Suppressor macrophage treated with lipopolysaccharide for 1 hour (primary cell): Measurements from ENCODE around the gene GFPT1.
A peak's percentile ranks its signal among the peaks of the same experiment; 100 is the strongest.
"Not testable (repeated sequence)": the region's sequence is repeated elsewhere in the genome, so short reads cannot be mapped to it uniquely, and the experiment has no call there.

ENCODE experiments used
- DNase-seq, 3 donors: peaks; one replicate each; pipeline ENCODE4 v3.0.0-alpha.2; 2020 to 2022

The GFPT1 gene

DNA sequence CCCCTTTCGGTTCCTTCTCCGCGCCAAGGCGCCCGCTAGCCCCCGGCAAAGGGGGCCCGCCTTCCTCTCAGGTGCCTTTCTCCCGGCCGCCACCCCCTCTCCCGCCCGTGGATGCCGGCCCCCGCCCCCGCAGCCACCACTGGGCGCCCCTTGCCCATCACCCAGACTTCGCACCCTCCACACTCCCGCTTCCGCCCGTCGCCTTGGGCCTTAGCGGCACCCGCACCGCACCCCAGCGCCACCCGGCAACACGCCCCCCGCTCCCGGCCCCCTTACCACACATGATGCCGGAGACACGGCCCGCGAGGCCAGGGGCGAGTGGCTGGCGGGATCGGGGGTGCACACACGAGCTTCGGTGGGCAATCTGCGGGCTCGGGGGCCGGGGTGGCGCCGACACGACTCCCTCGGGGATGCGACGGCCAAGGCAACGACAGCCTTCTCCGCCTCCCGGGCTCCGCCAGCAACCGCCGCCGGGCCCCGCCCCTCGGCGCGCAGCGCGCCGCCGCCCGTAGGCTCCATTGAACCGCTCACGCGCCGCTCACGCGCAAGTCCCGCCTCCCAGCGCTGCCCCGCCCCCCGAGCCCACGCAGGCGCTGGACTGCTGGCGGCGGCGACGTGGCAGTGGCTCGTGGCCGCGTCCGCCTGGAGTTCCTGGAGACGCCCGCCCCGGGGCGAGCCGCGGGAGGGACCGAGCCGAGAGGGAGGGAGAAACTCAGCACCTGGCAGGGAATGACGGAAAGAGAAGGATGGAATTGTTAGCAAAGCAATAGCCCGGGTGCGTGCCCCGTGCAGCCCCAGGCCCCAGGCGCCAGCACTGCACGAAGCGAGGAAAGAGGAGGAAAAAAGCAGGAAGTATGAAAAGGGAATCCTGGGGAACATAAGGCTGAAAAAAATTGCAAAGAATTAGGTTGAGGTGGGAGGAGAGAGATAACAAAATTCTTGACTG is at the start of gene GFPT1:
Gene GFPT1 (minus strand): TSS at position 439 of the 946 bp plus-strand sequence. CDS start 156 bp downstream, at position 283.
- peak; percentile 96 to 99 (median 98) for DNase-seq

DNA sequence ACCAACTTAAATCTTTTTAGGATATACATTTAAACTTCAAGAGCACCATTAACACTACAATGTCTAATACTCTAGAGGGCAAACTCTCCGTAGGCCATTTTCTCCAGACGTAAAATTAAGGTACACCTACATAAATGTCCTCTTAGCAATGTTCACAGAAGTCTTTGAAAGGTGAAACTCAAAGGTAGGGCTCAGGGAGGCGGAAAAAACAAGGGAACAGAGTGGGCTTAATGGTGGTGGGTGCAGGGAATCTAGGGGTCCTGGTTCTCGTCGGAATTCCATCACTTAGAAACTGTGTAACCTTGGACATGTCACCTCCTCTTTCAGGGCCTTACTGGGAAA is 49.5 kb upstream of the GFPT1 start:
- no peak for DNase-seq

DNA sequence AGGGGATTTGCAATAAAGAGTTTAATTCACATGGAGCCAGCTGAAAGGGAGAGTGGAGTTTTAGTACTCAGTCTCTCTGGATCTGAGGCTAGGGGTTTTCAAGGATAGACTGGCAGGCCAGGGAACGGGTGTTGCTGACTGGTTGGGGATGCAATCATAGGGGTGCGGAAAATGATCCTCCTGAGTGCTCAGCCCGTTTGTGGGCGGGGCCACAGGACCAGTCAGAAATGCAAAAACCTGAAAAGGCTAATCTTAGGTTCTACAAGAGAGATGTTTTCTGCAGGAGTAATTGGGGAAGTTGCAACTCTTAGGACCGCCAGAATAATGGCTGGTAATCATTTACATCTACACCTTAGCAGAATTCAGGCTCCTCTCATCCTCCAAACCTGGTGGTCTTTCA is 47.7 kb upstream of the GFPT1 start:
- no peak for DNase-seq

DNA sequence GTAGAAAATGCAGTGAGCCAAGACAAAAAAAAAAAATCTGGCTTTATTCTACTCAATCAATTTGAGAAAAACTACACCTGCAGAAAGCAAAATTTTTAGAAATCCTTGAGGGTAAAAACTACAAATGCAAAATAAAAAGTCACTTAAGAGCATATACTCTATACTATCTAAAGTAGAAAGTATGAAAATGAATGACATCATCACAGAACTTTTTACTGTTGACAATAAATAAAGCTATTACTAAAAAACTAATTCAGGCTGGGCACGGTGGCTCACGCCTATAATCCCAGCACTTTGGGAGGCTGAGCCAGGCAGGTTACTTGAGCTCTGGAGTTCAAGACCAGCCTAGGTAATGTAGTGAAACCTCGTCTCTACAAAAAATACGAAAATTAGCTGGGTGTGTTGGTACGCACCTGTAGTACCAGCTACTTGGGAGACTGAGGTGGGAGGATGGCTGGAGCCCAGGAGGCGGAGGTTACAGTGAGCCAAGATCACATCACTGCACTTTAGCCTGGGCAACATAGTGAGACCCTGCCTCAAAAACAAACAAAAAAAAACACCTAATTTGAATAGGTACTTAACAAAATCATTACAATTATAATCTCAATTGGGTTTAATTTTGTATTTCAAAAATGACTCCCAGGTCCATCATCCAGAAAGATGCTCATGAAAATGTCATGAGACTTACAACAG is 42.6 kb upstream of the GFPT1 start:
- no peak for DNase-seq

DNA sequence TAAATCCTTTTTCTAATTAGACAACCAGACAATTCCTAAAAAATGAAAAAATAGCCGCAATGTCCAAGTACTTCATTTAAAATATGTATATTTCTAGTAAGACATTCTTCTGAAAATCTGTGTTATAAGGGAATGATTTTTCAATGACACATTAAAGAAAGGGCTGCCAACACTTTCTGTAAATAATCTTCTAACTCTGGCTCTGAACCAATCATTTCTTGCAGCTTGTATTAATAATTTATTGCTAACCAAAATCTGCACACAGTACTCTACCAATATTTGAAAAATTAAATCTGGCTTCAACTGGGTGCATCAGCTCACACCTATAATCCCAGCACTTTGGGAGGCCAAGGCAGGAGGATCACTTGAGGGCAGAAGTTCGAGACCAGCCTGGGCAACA is 42.0 kb upstream of the GFPT1 start:
- no peak for DNase-seq

DNA sequence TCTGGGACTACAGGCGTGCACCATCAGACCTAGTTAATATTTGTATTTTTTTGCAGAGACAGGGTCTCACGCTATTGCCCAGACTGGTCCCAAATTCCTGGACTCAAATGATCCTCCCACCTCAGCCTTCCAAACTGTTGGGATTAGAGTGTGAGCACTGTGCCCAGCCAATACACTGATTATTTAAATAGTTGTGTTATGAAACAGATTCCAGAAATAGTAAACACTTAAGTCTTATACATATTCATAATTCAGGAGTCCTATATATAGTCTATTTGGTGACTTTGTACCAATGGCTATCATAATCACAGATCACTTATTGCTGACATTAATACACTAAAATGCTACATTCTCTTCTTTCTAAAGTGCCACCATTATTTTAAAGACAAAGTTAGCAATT is 37.4 kb upstream of the GFPT1 start:
- DNase-seq: no peak

DNA sequence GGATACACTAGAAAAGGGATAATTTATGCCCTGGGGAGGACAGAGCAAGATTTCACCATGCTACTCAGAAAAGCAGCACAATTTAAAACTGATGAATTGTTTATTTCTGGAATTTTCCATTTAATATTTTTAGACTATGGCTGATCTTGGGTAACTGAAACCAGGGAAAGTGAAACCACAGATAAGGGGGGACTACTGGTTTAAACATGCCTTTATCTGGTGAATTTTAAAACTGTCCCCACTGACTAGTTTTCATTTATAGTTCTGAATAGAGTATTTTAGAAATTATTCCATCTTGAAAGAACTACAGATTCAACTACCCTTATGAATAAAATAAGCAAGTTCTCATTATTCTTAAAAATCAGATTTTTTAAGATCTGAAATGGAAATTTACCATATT is 35.2 kb upstream of the GFPT1 start:
- no peak for DNase-seq

DNA sequence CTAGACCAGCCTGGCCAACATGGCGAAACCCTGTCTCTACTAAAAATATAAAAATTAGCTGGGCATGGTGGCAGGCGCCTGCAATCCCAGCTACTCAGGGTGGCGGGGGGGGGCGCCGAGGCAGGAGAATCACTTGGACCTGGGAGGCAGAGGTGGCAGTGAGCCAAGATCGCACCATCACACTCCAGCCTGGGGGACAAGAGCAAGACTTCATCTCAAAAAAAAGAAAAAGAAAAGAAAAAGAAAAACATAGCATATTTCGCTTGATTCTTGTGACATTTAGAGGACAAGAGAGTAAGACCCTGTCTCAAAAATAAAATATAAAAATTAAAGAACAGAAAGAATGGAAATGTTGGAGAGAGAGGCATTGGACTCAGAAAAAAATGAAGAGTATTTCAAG is 32.1 kb upstream of the GFPT1 start:
- not testable (repeated sequence) for DNase-seq

DNA sequence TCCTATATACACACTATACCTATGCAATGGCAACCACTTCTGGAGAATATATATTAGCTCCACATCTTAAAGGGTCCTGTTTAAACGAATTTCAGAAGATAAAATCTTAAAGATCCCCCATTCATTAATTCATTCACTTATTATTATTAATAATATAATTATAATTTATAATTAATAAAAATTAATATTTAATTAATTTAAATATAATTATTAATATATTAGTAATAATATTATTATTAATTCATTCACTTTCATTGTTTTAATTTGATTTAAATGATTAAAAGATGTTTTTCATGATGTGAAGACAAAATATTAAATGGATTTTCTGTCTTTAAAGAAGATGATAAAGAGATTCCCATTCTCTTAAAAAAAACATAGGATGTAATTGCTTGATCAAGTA is 29.1 kb upstream of the GFPT1 start:
- DNase-seq: no peak

DNA sequence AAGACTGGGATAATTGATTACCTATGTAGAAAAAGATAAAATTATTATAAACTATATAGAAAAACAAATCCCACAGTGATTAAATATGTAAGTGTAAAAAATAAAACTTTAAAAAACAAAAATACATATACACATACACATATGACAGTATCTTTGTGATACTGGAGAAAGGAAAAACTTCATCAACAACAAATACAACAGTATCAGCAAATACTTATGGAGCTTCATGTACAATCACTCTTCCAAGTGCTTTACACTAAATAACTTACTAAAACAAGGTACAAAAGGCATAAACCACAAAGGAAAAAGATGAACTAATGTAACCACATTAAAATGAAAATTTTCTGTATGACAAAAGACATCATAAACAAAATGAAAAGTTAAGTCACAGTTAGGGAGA is 24.1 kb upstream of the GFPT1 start:
- DNase-seq: no peak

DNA sequence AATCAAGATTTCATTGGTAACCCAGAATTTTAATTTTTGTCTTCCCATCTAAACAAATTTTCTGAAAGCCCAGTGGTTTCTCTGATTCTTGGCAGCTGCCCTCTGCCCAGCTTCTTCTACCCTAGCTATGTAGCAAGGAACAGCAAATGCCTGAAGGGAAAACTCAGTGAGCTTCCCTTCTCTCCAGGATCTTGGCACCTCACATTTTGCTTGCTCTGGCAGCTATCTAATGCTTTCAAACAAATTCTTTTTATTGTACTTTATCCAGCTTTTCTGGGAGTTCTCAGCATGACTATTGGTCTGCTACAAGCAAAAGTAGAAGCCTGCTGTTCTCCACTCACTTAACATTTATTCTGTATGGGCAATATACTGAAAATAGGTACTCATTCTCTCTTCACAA is 18.3 kb upstream of the GFPT1 start:
- DNase-seq: no peak

DNA sequence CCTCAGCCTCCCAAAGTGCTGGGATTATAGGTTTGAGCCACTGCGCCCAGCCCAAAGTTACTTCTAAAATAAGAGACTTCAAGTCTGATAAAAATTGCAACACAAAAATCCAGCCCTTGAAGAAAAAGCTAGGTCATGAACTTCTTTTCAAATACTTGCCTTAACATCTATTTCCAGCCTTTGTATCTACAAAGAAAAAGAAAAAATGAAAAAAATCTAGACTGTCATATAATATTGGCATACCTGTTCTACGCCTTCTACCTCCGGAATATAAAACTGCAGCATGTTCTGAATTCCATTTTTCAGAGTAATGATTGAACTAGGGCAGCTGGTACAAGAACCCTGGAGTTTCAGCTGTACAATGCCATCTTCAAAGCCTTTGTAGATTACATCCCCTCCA is 13.1 kb upstream of the GFPT1 start:
- no peak for DNase-seq

DNA sequence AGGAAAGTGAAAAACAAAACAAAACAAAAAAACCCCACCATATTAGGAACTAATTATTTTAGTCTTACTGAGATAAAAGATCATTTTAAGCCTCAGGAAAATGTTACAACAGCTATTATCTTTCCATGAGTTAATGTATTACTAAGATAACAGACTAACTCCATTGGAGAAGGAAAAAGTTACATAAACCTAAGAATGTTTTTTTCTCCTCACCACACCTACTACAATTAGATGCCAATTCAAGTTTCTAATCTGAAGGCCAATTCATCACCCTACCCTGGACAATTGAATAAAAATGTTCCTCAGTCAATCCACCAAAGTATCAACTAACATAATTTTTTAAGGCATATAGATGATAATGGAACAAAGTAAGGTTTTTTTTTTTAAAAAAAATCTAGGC is 10.2 kb upstream of the GFPT1 start:
- DNase-seq: no peak

DNA sequence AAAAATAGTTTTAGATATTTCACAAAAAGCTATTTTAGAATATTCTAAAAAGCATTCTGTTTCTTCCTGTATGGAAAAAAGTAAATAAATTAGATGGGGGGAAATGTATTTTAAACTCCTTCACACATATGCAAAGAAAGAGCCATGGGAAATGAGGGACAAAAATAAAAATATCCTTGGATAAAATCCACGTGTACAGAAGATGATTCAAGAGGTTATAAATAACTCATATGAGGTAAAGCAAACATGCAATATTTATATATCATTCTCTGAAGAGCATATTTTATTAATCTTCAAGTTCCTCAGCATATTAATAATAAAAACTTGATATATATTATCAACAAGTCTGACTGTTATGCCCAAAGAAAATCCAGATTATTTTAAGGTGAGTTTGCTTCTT is 8.8 kb upstream of the GFPT1 start:
- DNase-seq: no peak

DNA sequence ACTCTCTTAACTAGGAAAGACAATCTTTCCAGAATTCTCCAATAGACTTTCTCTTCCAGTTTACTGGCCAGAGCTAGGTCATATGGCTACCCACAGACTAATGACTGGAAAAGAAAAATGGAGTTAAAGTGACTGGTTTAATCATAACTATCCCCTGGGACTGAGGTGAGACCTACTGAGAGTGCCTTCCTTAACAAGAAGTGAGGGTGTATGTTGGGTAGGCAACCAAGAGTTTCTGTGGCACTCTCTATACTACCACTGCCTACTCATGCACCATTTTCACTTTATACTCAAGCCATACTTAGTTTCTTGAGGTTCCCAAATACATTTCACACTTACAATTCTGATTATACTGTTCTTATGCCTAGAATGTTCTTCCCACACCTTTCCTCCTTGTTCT is 6.9 kb upstream of the GFPT1 start:
- DNase-seq: no peak

DNA sequence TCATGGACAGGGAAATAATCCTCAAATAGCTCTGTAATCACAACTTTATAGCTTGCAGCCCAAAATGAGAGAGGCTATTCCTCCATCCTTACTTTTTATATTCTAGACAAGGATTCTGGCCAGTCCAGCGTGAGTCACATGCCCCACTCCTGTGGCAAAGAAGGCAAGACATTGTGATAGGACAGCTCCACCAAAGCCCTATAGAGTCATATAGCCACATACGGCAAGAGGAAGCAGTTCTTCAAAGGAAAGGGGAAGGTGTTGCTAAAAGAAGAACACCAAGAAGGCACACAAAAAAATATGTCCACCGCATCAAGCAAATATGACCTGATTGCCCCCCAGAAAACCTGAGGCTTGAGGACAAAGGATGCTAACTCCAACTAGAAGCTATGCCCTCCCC is 3.4 kb upstream of the GFPT1 start:
- DNase-seq: peak; percentile 56 to 70 (median 67)

DNA sequence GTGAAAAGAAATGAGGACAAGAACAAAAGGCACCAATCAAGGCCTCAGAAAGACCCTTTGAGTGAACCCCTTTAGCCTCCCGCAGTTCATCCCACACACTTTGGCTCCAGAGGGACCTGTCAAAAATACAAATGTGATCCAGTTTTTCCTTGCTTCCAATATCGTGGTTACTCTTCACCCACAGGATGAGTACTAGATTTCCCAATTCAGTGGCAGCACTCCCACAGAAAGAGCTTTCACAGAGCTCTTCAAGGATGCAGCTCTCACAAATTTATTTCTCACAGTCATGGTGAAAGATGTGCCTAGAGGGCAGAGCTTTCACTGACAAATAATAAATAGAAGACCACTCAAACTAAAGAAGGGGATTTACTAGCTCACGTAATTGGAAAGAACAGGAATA is 3.0 kb upstream of the GFPT1 start:
- peak in 1 of 3 donors; percentile 20 for DNase-seq

DNA sequence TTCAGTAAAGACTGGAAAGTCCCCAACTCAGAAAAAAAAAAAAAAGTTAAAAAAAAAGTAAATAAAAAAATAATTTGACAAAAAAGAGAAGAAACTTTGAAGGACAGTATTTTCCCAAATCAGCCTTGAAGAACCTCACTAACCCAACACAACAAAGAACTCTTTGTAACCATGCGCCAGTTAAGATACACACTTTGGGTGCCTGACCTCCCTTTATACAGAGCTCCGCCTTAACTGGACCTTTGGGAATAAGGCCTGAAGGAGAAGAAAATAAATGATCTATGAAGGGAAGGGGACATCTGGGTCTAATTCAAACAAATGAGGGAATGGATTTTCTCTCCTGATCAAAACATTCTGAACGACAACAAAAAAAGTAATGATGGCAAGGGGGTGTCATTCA is 2.2 kb upstream of the GFPT1 start:
- DNase-seq: no peak

DNA sequence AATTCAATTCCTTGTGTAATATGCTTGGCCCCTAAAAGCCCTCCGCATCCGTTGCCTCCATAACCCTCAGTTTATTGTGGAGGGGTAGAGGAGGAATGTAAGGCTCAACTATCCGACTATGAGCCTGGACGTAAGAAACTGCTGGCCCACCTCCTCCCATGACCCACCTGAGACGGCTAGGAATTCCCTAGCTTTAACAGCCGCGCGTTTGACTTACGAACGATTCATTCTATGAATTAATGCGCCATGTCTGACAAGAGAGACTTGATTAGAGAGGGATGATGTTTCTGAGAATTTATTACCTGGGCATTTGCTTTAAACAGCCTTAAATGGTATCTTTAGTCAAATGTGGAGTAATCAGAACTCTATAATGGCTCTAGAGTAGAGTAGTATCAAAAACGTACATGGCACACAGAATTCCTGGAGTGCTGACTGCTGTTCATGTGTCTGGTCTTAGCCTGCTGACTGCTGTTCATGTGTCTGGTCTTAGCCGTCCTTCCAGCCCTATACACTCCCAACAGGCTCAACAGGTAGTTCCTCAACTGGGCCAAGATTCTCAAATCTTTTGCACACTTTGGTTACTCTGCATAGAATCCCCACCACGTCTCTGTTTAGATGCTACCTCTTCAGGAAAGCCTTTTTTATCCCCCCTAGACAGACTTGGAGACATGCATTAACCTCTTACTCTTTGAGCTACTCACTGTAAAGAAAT is 899 bp upstream of the GFPT1 start:
- no peak for DNase-seq

DNA sequence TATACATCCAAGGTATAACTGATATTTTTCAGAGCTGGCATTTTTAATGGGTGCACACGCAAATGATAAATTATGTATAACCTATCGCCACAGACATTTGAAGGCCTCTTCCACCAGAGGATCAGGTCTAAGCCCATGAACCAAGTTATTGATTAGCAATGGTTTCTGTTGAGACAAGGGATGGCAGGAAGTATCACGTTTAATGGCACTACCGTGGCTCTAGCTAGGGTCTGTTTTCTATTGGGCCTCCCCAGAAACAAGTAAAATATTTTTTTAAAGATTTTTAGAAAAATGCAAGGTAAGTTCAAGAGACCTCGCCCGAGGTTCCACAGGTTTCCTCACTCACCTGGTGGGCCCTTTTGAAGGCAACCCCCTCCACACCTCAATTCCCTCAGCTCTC is 667 bp downstream of the GFPT1 start:
- no peak for DNase-seq

DNA sequence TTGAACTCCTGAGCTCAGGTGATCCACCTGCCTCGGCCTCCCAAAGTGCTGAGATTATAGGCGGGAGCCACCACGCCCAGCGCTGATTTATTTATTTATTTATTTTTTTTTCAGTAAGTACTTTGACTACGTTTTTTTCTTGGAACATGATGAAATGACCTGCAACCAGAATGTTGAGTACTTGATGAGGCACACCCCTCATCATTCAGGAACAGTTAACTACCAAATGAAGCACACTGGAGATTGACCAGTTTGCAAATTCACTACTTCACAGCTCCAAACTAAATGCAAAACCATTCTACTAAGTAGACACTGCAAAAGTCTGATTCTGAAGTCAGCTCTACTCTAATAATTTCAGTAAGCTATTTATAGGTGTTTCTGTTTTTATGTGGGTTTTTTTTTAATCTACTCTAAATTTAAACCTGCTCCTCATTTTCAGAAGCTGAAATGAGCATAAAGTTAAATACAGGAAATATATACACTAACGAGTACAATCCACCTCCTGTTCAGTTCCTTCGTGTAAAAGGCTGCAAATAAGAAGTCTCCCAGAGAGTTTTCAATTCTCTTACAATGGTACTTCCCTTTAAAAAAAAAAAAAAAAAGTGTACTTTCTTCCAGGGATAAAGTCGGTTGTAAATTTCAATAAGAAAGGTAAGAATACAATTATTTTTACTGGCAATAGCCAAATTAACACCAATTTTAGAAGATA is 1.4 kb downstream of the GFPT1 start:
- peak in 2 of 3 donors; percentile 22 to 25 for DNase-seq

DNA sequence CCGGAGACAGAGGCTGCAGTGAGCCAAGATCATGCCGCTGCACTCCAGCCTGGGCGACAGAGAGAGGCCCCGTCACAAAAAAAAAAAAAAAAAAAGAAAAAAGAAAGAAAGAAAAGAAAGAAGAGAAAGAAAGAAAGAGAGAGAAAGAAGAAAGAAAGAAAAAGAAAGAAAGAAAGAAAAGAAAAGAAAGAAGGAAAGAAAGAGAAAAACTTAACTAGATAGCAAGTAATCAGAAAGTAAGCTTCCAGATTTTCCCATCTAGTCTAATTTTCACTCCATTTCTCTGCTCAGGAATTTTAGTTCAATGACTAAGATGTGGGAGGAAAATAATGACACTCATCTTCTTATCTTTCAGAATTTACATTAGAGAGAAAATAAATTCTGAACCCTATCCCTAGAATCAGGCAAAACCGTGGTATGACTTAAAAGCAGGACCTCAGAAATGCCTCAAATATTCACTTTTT is 2.4 kb downstream of the GFPT1 start:
- DNase-seq: peak in 1 of 3 donors; percentile 21
